NT2/D1 (cell line): ENCODE data around the gene FIP1L1.

Experiments
- SUZ12 ChIP-seq: IDR thresholded peaks from 2 replicates; pipeline ENCODE4 v1.6.1; 2011; ENCODE audit not compliant: insufficient read length, insufficient read depth; ENCODE audit errors: extremely low read depth
- YY1 ChIP-seq: IDR thresholded peaks from 2 replicates; pipeline ENCODE4 v1.6.1; 2011; ENCODE audit not compliant: insufficient read length, insufficient read depth

DNA sequence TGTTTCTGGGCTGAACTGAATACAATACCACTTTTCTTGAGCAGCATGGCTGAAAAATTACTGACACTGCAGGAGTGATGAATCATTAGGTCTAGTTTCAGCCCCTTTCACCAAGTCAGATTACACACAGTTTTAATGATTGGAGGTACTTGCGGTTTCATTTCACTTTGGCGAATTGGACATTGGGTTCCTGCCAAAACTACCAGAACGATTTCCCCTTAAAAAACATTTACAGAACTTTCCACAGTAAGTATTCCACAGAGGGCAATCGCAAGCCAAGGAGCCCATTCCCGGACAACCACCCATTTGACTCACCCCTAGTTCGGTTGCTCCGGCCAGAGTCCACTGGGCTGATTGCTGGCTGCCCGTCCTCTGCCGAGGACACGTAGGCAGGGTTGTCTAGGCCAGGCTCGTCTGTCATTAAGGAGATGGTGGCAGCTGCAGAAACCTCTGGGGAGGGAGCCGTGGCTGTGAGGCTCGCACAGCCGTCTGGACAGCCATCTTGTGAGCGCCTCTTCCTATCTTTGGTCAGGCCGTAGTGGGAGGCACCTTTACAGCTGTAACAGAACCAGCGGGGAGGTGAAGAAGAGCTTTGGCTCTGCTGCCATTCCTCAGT is 130.3 kb downstream of the FIP1L1 start:
- no peak for TF ChIP-seq YY1
- no peak for TF ChIP-seq SUZ12
